IPS DF 4.7 (cell line): ENCODE measurements around the gene FMO2.

Source experiments
- DNase-seq: peaks from one replicate; pipeline ENCODE4 v3.0.0-alpha.2; 2013; ENCODE audit warnings: low spot score; ENCODE audit errors: extremely low read depth

The FMO2 gene

GRCh38 chr1:171254859-171255258, 69.8 kb downstream of the FMO2 start:
- DNase-seq: no peak

DNA sequence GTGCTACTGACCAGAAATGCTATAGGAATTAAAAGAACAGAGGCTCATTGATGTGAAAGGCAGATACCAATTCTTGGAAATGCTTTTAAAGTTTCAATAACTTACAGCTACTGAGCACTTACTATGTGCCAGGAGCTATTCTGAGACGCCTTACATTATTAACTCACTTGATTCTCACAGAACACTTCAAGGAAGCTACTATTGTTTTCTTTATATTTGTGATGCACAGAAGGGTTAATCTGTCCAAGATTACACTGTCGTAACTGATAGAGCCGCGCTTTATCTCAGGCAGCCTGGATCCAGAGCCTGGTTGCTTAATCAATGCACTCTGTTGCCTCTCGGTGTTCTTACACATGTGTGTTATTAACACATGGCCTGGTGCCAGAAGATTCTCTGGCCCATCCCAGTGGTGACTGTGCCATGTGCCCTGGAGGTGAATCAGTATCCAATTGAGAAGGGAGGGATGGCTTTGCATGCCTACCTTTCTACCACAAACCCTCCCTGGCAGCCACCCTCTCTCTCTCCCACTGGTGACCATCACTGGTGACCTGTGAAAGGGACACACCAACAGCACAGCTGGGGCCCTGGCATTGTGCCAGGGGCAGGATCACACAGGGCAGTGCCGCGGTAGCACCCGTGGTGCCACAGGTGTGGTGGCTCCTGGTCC, 72.0 kb downstream of the FMO2 start:
- DNase-seq: no peak

DNA sequence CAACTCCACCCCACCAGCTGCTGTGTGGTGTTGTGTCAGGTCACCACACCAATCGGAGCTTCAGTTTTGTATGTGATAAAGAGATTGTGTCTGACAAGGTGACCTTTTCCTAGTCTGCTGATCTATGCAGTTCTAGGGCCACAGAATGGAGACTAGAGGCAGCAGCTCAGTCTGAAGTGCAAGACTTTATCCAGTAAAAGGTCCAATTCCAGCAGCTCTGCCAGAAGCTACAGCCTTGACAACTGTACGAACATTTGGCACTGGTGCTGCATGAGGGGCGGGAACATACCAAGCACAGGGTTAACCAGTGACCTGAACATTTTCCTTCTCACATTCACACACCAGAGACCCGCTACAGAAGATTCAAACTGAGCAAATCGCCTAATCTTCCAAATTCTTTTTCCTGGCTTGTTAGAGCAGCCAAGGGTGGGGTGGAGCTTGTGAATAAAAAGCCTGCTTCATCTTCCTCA, 72.5 kb downstream of the FMO2 start:
- no peak for DNase-seq

DNA sequence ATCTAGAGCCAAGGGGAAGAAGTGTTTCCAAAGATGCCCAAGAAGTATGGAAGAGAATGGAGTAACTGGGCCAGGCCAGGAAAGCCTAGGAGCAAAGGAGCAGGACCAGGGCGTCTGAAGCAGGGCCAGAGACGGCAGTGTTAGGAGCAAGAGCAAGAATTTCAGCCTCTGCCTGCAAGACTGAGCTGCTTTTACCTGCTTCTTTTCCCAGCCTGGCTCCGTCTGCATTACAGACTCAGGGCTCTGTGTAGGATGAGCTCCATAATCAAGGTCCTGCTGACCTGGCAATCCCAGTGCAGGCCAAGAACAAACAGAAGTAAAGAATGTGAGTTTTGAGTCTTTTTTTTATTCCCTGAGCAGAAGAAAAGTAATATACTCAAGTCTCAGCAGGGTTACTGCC, 73.3 kb downstream of the FMO2 start:
- DNase-seq: no peak

DNA sequence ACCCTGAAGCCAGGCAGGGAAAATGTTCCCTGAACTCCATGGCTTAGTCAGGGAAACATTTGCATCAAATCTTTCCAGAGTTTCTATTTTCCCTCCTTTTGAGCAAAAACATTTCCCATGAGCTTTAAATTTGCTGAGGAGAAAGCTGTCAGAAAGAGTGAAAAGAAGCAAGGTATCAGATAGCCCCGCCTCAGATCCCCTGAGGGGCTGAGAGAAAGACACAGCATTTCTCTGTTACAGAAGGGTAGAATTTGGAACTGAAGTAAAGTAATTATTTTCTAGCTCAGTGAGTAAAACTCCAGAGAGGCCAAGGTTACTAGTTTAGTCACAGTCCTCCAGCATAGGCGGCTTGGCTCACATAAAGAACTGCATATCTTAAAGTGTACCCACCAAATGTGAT, 73.8 kb downstream of the FMO2 start:
- no peak for DNase-seq
